ENCODE data around the gene ENOX2.

GRCh38 chrX:130786030-130786429 lies 117.0 kb downstream of the ENOX2 start:
- TF ChIP-seq CTCF (IDR thresholded peaks at IDR 0.05) (no peak), POLR2AphosphoS5 (IDR thresholded peaks at IDR 0.05) (no peak)
